Activated T-helper 1 cell treated with Interleukin-2 at 50 U/mL for 16 hours (primary cell): ENCODE results near the gene LAG3.

Experiments used
- DNase-seq: peaks from one replicate; pipeline ENCODE4 v3.0.0-alpha.2; 2020; ENCODE audit warnings: low read depth

LAG3 gene

GRCh38 chr12:6823182-6824084 lies 51.1 kb downstream of the LAG3 start:
- DNase-seq = no peak

- no peak for DNase-seq
Measured at GRCh38 chr12:6824085-6824775, 51.9 kb downstream of the LAG3 start.

GRCh38 chr12:6824901-6825381 lies 52.6 kb downstream of the LAG3 start:
- no peak for DNase-seq

- peak; percentile 68 for DNase-seq
Measured at GRCh38 chr12:6825398-6826124, 53.2 kb downstream of the LAG3 start.

- no peak for DNase-seq
Measured at GRCh38 chr12:6826125-6826733, 53.9 kb downstream of the LAG3 start.

GRCh38 chr12:6826734-6827436 lies 54.6 kb downstream of the LAG3 start:
- no peak for DNase-seq

- no peak for DNase-seq
Measured at GRCh38 chr12:6827437-6827911, 55.2 kb downstream of the LAG3 start.
